SW480 (cell line): ENCODE measurements around the gene KIR3DL3.
"Not testable (repeated sequence)": the region's sequence is repeated elsewhere in the genome, so short reads cannot be mapped to it uniquely, and the experiment has no call there.

ENCODE experiments used
- DNase-seq: peaks from one replicate; pipeline ENCODE4 v3.0.0-alpha.2; 2016; ENCODE audit warnings: low spot score

The KIR3DL3 gene

DNA sequence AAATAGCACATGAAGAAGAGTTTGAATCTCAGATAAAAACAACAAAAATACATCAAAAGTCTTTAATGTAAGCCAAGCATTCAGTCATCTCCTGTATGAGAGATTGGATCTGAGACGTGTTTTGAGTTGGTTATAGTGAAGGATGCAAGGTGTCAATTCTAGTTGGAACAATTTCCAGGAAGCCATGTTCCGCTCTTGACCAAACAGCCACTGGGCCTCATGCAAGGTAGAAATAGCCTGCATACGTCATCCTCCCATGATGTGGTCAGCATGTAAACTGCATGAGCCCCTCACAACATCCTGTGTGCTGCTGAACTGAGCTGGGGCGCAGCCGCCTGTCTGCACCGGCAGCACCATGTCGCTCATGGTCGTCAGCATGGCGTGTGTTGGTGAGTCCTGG, at the start of gene KIR3DL3:
KIR3DL3 (plus strand) TSS at position 301 of the 400 bp plus-strand sequence; CDS start at position 356, 55 bp downstream.
- no peak for DNase-seq

- peak; percentile 47 for DNase-seq
Observed at GRCh38 chr19:54676210-54676834, 47.9 kb upstream of the KIR3DL3 start.

DNA sequence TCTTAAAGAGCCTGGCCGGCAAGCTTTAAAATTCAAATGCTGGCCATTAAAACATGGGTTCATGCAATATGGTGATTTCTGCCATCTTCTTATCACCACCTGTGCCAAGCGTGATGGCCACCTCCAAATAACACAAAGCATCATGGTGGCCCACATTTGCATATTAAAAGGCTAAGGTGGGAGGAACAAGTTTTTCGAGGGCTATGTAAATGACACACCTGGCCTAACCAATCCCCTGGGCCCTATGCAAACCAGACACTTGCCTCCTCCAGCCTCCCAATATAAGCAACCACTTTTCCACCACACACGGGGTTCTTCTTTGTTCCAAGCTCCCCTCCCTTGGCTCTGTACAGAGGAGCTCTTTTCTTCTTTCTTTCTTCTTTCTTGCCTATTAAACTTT, 47.0 kb upstream of the KIR3DL3 start:
- no peak for DNase-seq

DNA sequence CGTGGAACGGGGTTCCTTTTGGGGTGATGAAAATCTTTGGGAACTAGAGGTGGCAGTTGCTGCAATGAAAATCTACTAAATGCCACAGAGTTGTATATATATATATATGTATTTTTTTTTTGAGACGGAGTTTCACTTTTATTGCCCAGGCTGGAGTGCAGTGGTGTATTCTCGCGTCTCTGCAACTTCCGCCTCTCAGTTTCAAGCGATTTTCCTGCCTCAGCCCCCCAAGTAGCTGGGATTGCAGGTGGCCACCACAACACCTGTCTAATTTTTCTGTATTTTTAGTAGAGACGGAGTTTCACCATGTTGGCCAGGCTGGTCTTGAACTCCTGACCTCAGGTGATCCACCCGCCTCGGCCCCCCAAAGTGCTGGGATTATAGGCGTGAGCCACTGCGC, 42.6 kb upstream of the KIR3DL3 start:
- DNase-seq: not testable (repeated sequence)

DNA sequence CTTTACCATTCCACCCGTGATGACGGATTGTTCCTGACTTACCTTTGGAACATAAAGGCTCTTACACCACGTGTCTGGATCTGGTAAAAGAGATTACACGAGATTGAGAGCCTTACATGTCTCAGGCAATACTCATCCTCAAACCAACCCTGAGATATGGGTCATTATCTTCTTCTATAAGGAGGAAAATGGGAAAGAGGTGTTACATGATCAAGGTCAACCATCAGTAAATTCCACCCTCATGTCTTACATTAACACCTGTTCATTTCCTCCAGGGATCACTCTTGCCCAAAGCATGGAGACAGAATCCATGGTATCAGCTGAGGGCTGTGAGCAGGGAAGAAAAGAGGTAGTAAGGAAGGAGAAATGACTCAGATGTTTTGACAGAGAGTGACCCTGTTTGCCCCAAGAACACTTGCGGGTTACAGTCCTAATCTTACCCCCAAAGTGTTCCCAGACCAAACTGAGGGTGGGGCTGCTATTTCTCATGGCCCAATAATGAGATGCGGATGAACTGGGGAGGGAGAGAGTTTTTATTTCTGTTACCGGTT, 41.9 kb upstream of the KIR3DL3 start:
- DNase-seq: no peak

DNA sequence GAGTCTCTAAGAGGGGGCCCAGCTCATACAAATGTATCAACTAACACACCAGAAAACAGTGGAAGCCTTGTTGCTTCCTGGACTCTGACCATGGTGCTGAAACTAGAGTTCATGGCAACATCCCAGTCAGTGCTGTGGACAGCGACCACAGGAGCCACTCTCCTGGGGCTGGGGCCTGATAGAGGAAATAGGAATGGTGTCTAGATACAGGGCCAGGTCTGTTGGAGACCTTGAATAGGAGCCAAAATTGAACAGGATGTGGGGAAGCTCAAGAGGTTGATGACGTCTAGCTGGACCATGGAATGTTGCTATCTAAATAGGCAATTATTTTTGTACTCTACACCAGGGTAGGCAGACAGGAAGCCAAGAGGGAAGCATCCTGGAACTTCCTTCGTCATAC, 39.7 kb upstream of the KIR3DL3 start:
- DNase-seq: peak; percentile 54

DNA sequence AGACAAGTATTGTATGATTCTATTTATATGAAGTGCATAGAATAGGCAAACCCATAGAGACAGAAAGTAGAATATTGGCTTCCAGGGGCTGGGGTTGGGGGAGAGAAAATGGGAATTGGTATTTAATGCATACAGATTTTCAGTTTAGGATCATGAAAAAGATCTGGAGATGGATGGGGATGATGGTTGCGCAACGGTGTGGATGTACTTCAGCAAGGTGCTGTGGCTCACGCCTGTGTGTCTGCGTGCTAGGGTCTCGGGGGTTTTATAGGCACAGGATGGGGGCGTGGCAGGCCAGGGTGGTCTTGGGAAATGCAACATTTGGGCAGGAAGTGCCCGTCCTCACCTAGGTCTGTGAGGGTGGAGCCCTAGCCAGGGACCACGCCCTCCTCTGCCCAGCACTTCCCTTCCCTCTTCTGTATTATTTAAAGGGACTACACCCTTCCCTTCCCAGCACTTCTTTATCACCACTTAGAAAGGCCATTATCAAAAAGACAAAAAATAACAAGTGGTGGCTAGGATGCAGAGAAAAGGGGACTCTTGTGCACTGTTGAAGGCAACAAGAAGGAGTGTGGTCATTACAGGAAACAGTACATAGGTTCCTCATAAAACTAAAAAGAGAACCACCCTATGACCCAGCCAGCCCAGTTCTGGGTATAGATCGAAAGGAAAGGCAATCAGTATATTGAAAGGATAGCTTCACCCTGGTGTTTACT, 32.5 kb upstream of the KIR3DL3 start:
- no peak for DNase-seq

DNA sequence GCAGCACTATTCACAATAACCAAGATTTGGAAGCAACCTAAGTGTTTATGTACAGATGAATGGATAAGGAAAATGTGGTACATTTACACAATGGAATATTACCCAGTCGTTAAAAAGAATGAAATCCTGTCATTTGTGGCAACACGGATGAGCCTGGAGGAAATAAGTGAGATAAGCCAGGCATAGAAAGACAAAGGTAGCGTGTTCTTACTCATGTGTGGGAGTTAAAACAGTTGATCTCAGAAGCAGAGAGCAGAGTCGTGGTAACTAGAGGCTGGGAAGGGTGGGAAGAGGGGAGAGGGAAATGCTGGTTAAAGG, 32.0 kb upstream of the KIR3DL3 start:
- no peak for DNase-seq

DNA sequence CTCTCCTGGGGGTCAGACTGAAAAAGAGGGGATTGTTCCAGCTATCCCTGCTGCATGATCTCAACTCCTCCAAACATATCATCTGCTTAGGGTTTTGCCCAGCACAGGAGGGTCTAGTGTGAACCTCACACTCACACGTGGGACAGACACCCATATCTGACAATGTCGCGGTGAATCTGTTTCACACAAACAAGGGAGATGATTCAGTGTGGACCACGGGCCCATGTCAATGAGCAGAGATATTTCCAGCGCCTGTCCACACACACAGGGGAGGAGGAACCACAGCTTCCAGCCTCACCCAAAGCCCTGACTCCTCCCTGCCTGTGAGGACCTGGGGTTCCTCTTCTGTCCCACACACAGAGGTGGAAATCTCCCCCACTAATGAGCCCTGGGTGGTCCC, 29.6 kb upstream of the KIR3DL3 start:
- no peak for DNase-seq

DNA sequence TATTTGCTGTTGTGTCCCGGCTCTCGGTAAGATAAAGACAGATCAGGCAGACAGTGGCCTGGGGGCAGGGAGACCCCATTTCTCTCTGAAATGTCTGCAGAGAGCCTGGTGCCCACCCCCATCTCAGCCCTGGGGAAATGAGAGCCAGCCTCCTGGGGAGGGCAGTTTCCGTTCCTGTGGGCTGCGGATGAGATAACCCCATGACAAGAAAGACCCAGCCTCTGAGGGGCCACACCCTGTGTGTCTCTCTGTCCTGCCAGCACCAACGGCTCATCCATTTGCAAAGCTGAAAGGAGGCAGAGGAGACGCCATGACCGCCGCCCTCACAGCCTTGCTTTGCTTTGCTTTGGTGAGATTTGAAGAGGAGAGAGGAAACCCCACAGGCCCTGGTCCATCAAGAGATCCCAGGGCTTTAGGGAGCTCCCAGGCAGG, 28.1 kb upstream of the KIR3DL3 start:
- no peak for DNase-seq

DNA sequence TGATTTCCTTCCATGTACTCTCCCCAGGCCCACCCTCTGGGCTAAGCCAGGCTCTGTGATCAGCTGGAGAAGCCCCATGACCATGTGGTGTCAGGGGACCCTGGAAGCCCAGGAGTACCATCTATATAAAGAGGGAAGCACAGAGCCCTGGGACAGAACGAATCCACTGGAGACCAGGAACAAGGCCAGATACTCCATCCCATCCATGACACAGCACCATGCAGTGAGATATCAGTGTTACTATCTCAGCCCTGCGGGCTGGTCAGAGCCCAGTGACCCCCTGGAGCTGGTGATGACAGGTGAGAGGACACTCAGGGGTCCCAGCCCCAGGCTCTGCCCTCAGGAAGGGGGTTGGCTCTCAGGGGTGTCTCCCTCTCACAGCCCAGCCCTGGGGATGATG, 27.5 kb upstream of the KIR3DL3 start:
- DNase-seq: no peak

GRCh38 chr19:54697716-54698115, 26.5 kb upstream of the KIR3DL3 start:
- not testable (repeated sequence) for DNase-seq

- DNase-seq: no peak
Observed at GRCh38 chr19:54704928-54705327, 19.3 kb upstream of the KIR3DL3 start.

GRCh38 chr19:54707962-54708361, 16.3 kb upstream of the KIR3DL3 start:
- no peak for DNase-seq

- no peak for DNase-seq
Observed at GRCh38 chr19:54708781-54709180, 15.5 kb upstream of the KIR3DL3 start.

DNA sequence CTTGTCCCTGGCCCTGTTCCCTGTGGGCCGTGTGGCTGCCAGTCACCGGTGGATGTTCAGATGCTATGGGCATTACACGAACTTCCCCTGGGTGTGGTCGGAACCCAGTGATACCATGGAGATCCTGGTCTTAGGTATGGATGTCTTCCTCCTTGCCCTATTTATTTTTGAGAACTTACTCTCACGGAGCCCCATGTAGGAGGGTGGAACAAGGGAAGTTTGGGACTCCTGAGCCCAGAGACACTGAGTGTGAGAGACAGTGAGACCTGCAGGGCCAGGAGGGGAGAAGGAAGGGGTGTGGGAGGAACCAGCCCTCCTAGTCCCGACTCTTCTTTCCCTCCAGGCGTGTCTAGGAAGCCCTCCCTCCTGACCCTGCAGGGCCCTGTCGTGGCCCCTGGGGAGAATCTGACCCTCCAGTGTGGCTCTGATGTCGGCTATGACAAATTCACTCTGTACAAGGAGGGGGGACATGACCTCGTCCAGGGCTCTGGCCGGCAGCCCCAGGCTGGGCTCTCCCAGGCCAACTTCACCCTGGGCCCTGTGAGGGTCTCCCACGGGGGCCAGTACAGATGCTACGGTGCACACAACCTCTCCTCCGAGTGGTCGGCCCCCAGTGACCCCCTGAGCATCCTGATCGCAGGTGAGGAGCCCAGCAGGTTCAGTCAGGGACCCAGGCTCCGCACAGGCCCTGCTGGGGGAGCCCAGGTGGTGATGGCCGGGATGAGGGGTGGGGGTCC, 14.9 kb upstream of the KIR3DL3 start:
- no peak for DNase-seq

GRCh38 chr19:54709956-54710355, 14.3 kb upstream of the KIR3DL3 start:
- not testable (repeated sequence) for DNase-seq

- no peak for DNase-seq
Observed at GRCh38 chr19:54724644-54725043, 402 bp downstream of the KIR3DL3 start.

DNA sequence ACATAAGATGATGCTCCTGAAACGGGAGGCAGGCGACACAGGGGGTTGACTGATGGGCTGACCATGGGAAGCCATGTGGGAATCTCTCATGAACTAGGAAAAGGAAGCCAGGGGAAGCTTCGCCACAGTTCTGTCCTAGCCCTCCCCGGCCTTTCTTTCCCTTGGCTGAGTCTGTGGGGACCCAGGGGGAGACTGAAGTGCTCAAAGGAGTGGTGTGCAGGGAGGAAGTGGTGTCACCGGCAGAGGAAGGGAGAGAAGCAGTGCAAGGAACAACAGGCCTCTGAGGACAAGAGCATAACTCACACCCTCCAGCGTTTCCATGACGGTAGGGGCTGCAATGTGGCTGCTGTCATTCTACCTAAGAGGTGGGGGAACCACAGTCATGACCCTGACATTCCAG, 1.1 kb downstream of the KIR3DL3 start:
- DNase-seq: no peak

- no peak for DNase-seq
Observed at GRCh38 chr19:54727562-54727961, 3.3 kb downstream of the KIR3DL3 start.

- no peak for DNase-seq
Observed at GRCh38 chr19:54728167-54728566, 3.9 kb downstream of the KIR3DL3 start.

DNA sequence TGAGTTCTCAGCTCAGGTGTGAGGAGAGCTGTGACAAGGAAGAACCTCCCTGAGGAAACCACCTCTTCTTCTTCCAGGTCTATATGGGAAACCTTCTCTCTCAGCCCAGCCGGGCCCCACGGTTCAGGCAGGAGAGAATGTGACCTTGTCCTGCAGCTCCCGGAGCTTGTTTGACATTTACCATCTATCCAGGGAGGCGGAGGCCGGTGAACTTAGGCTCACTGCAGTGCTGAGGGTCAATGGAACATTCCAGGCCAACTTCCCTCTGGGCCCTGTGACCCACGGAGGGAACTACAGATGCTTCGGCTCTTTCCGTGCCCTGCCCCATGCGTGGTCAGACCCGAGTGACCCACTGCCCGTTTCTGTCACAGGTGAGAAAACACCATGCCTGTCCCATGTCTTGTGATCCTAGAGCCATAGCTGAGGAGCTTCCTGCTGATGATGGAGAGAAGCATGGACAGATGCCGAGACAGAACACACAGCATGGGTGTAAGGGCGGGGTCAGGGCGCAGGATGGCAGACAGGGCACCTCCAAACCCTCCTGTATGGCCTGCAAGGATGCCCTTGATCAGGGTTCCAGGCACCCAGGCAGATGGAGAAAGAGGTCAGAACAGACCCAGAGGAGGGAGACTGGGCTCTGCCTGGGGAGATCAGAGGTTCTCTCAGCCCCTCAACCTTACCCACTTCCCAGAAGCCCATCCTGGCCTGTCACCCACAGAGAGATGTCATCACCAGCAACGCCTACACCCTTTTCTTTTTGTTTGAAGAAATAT, 5.4 kb downstream of the KIR3DL3 start:
- DNase-seq: no peak
